ENCODE results near the gene TMEM170B. TPM values are rescaled to one million over a fixed set of nuclear protein-coding genes. Genes with fewer than 3 reads are reported as not detected.

The TMEM170B gene
- total and polyA plus RNA-seq, 2 of the 8 experiments (the other 6 are each of a cell fraction or from before 2014, with no cell fraction given) = 0.80 to 4.3 TPM

- H3K79me1 ChIP-seq (ENCODE audit: low read depth, low read length) = no peaks in the 10 kb centered on the region
- H2BK15ac ChIP-seq (ENCODE audit: low read length) = no peak overlapping the region
- no peak overlapping the region for H3K4me2 ChIP-seq (ENCODE audit: insufficient read depth in 1 of 2, low read depth in 2 of 2, low read length in 2 of 2)
- no peaks in the 10 kb centered on the region for H3K4me1 ChIP-seq (replicated peaks in 1 of 4; ENCODE audit: control insufficient read depth in 3 of 4, insufficient read depth in 4 of 4, low read length in 3 of 4)
- no peak overlapping the region for H4K5ac ChIP-seq (ENCODE audit: insufficient read length, low read depth, low read length)
- no peak overlapping the region for H3K18ac ChIP-seq (ENCODE audit: extremely low read depth, low read length)
- no peak overlapping the region for H2AFZ ChIP-seq (ENCODE audit: low read length)
- 0 out of 4 replicates have a peak, but pooled peaks cover 0 to 3% of the 10 kb centered on the region in 2 experiments for H3K9me3 ChIP-seq (ENCODE audit: insufficient read depth in 2 of 2, low read depth in 1 of 2, low read length in 1 of 2)
- H4K20me1 ChIP-seq (replicated peaks in 1 of 2; ENCODE audit: control insufficient read depth in 1 of 2, insufficient read depth in 2 of 2, low read length in 2 of 2) = no peaks in the 10 kb centered on the region
- FAIRE-seq = no peak
- H4K91ac ChIP-seq (replicated peaks; ENCODE audit: insufficient read length, low read length) = no peak overlapping the region
- no peak overlapping the region for H2AK5ac ChIP-seq (ENCODE audit: low read depth, low read length)
- H3K23me2 ChIP-seq (ENCODE audit: low read depth, low read length) = no peaks in the 10 kb centered on the region
- H3K36me3 ChIP-seq (ENCODE audit: control insufficient read depth in 2 of 4, insufficient read depth in 4 of 4, low read length in 3 of 4) = no peaks in the 10 kb centered on the region
- no peak overlapping the region for H3K4me3 ChIP-seq (ENCODE audit: extremely low read depth in 1 of 4, insufficient read depth in 2 of 4, low read depth in 3 of 4, low read length in 4 of 4)
- no peak overlapping the region for H2BK12ac ChIP-seq (ENCODE audit: low read depth, low read length)
- H3K23ac ChIP-seq (ENCODE audit: insufficient read length) = no peak overlapping the region
- 97% methylated on average over 4 of the region's 4 CpGs; no CpG with 5 or more reads in 1 of the 2 experiments for WGBS, 2 experiments (ENCODE audit: extremely low coverage in 1 of 2, insufficient coverage in 1 of 2, insufficient read length in 1 of 2, insufficient replicate concordance in 2 of 2, low coverage in 1 of 2, low lambda C conversion rate in 2 of 2, missing lambda C conversion rate in 1 of 2)
- H4K8ac ChIP-seq (ENCODE audit: extremely low read depth, insufficient read depth, low read length) = no peak overlapping the region
- H2BK20ac ChIP-seq (ENCODE audit: low read length) = no peak overlapping the region
- no peaks in the 10 kb centered on the region for H3K79me2 ChIP-seq (ENCODE audit: control insufficient read depth in 1 of 2, insufficient read depth in 2 of 2, low read length in 2 of 2)
- POLR2A ChIA-PET (ENCODE audit: partially characterized antibody) = no interaction called here
- H3K4ac ChIP-seq (replicated peaks; ENCODE audit: insufficient read length, low read depth, low read length) = no peak overlapping the region
- CTCF ChIA-PET (ENCODE audit: partially characterized antibody) = no interaction called here
- no peak overlapping the region for H3K27ac ChIP-seq (ENCODE audit: low read depth, low read length)
- no peaks in the 10 kb centered on the region for H3K27me3 ChIP-seq (replicated peaks in 1 of 4; ENCODE audit: control insufficient read depth in 3 of 4, extremely low read depth in 1 of 4, insufficient read depth in 3 of 4, low read length in 3 of 4)
- no peak for DNase-seq (ENCODE audit: low read depth in 1 of 2, low spot score in 2 of 2)
- H3K9ac ChIP-seq (replicated peaks in 1 of 4; ENCODE audit: extremely low read depth in 1 of 4, low read depth in 3 of 4, low read length in 3 of 4) = no peak overlapping the region
- no peak overlapping the region for H3K14ac ChIP-seq (ENCODE audit: insufficient read length)
- TF ChIP-seq TAF1 (IDR thresholded peaks at IDR 0.05; ENCODE audit: low read depth, low read length) (no peak), CTCF (IDR thresholded peaks at IDR 0.05; ENCODE audit: control extremely low read depth in 1 of 3, insufficient read depth in 1 of 3, low read depth in 1 of 3, low read length in 3 of 3) (no peak), NANOG (IDR thresholded peaks at IDR 0.05; ENCODE audit: insufficient read depth, low read depth, low read length, poor library complexity, severe bottlenecking) (no peak), PHF8 (conservative IDR thresholded peaks at IDR 0.05; ENCODE audit: low read depth, low read length) (no peak), SP2 (IDR thresholded peaks at IDR 0.05; ENCODE audit: low read length) (no peak), RFX5 (IDR thresholded peaks at IDR 0.05; ENCODE audit: borderline replicate concordance, low read depth, low read length) (no peak), HDAC6 (IDR thresholded peaks at IDR 0.05; ENCODE audit: low read depth, low read length) (no peak), CTBP2 (IDR thresholded peaks at IDR 0.05; ENCODE audit: borderline replicate concordance, insufficient read depth, insufficient read length, low read length) (no peak), RXRA (IDR thresholded peaks at IDR 0.05; ENCODE audit: insufficient read depth, low read depth, low read length) (no peak), YY1 (IDR thresholded peaks at IDR 0.05; ENCODE audit: low read depth, low read length) (no peak), CBX5 (IDR thresholded peaks at IDR 0.05; ENCODE audit: low read depth, low read length) (no peak)
- no peak overlapping the region for H3K56ac ChIP-seq (replicated peaks; ENCODE audit: insufficient read length, low read depth, low read length)
- no peak overlapping the region for H2BK120ac ChIP-seq (replicated peaks; ENCODE audit: low read depth, low read length)
- H2BK5ac ChIP-seq (ENCODE audit: low read depth, low read length) = no peak overlapping the region
These were observed 84.6 kb downstream of the TMEM170B start for GRCh38 chr6:11622156-11622555.
